ENCODE results near the gene FAM217A.

DNA sequence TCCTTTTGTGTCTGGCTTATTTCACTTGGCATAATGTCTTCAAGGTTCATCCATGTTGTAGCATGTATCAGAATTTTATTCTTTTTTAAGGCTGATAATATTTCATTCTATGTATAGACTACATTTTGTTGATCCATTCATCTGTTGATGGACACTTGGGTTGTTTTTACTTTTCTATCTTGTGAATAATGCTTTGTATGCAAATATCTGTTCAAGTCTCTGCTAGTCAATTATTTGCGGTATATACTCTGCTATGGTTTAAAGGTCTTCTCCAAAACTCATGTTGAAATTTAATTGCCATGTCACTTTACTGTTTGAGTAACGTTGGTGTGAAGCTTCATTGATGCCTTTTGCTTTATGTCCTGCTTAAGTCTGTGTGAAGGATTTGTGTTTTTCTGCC is 28.9 kb upstream of the FAM217A start:
- TF ChIP-seq, protein P1, sequence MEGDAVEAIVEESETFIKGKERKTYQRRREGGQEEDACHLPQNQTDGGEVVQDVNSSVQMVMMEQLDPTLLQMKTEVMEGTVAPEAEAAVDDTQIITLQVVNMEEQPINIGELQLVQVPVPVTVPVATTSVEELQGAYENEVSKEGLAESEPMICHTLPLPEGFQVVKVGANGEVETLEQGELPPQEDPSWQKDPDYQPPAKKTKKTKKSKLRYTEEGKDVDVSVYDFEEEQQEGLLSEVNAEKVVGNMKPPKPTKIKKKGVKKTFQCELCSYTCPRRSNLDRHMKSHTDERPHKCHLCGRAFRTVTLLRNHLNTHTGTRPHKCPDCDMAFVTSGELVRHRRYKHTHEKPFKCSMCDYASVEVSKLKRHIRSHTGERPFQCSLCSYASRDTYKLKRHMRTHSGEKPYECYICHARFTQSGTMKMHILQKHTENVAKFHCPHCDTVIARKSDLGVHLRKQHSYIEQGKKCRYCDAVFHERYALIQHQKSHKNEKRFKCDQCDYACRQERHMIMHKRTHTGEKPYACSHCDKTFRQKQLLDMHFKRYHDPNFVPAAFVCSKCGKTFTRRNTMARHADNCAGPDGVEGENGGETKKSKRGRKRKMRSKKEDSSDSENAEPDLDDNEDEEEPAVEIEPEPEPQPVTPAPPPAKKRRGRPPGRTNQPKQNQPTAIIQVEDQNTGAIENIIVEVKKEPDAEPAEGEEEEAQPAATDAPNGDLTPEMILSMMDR (IDR thresholded peaks at IDR 0.05) = no peak
- TF ChIP-seq POLR2A (IDR thresholded peaks at IDR 0.05) = no peak
